Measurements from ENCODE around the gene PROSER2. TPM values are rescaled to one million over a fixed set of nuclear protein-coding genes. Genes with fewer than 3 reads are reported as not detected.

PROSER2 gene
- polyA plus RNA-seq, 2 of the 4 experiments (the other 2 are of a cell fraction) = 10.1 to 14.4 TPM

DNA sequence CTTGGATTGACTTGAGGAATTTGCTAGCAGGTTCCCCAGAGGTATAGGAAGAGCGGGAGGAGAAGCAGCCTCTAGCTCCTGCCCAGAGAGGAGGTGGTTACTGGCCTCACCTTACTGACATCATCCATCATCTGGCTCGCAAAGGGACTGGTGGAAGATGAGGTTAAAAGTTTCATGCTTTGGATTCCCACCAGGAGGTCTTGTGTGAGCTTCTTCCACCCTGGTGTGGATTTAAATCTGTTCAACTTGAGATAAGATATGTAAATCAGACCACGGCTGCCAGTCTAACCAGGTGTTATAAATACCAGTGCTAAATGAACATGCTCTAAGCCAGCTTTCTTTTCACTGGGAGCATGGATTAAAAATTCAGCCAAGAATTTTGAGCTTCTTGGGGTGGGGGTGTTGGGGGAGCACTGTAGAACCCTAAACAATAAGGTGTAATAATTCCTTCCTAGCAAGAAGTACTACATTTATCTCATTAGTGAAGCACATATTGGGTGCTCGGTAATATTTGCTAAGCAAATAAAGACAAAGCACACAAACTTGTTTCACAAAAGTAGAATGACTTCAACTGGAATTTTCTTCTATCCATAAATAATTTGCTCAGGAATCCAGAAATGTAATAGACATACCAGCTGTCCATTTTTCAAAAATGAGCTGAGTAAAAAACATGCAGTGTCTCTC, 7.8 kb downstream of the PROSER2 start:
- ATAC-seq = peak; percentile 57 to 60; a peak in 4 of 6 replicates

DNA sequence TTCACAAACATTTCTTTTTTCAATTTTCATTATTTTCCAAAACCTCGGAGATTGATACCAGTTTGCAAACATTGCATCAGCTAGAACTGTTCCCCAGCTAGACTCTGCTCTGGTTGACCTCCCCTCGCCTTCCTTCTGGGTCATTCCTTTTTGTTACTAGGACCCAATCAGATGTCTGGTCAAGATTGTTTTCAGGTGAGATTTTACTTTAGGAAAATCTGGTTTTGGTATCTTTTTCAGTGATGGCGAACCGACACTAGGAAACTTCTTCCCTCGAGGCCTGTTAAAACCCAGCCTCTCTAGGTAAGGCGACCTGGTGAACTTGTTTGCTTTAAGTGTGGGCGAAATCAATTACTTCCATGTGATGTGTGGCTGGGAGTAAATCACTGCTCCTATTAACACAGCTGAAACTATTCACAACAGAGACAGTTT, 8.4 kb downstream of the PROSER2 start:
- TF ChIP-seq CHD2 (IDR thresholded peaks at IDR 0.05; ENCODE audit: low read length, partially characterized antibody) (no peak), SMC3 (IDR thresholded peaks at IDR 0.05) (no peak), TFCP2L1 (CRISPR knock-in tag; IDR thresholded peaks at IDR 0.05) (no peak), CBX8 (IDR thresholded peaks at IDR 0.05) (no peak), HEYL (CRISPR knock-in tag; IDR thresholded peaks at IDR 0.05) (no peak), PBX3 (IDR thresholded peaks at IDR 0.05) (no peak), CBX2 (IDR thresholded peaks at IDR 0.05; ENCODE audit: borderline replicate concordance, low read depth) (no peak), HDAC2 (IDR thresholded peaks at IDR 0.05) (no peak), MAX (IDR thresholded peaks at IDR 0.05) (no peak), E2F6 (IDR thresholded peaks at IDR 0.05; ENCODE audit: borderline replicate concordance, low read depth) (no peak), POLR2A (IDR thresholded peaks at IDR 0.05; ENCODE audit: low read length) (no peak), EP300 (IDR thresholded peaks at IDR 0.05) (no peak), FOSL2 (IDR thresholded peaks at IDR 0.05) (no peak), FOSL2 (CRISPR knock-in tag; IDR thresholded peaks at IDR 0.05) (no peak), FOXS1 (CRISPR knock-in tag; IDR thresholded peaks at IDR 0.05) (no peak), SREBF2 (IDR thresholded peaks at IDR 0.05) (no peak), RCOR1 (IDR thresholded peaks at IDR 0.05; ENCODE audit: low read depth, low read length) (no peak), RFX5 (IDR thresholded peaks at IDR 0.05) (no peak), ZNF302 (CRISPR knock-in tag; IDR thresholded peaks at IDR 0.05) (no peak), MAZ (IDR thresholded peaks at IDR 0.05; ENCODE audit: borderline replicate concordance, low read depth, low read length) (no peak), ZFP36 (IDR thresholded peaks at IDR 0.05; ENCODE audit: borderline replicate concordance, partially characterized antibody) (no peak)
- FAIRE-seq = no peak
- peak overlapping the region; percentile 2; the same call in 1 of the 3 replicates for H3K4me3 ChIP-seq
- H3K4me2 ChIP-seq = peak overlapping the region; percentile 81
- H3K9me3 ChIP-seq = no peaks in the 10 kb centered on the region
- peak overlapping the region; percentile 69 to 87 for H3K27ac ChIP-seq
- peaks cover 29% of the 10 kb centered on the region for H3K4me1 ChIP-seq
- CTCF ChIA-PET = interaction anchor here (1.3 to 3.5 kb wide), 4 partner anchors 11 to 1268 kb away, joined by 3 to 17 read pairs (median 6); no protein-coding TSS in a partner anchor
- DNase-seq (ENCODE audit: low read depth in 1 of 2, low spot score in 1 of 2) = no peak
- peak in 1 of 2 experiments; percentile 57; a peak in 3 of 6 replicates for ATAC-seq
- WGBS (ENCODE audit: missing lambda C conversion rate) = 19% methylated on average over 7 of the region's 7 CpGs
- POLR2A ChIA-PET = interaction anchor here (0.9 kb wide), 1 partner anchor 9 kb away, joined by 3 read pairs; no protein-coding TSS in a partner anchor

More for the DNA sequence above, 7.8 kb downstream of the PROSER2 start:
- no peak for FAIRE-seq
- Histone ChIP-seq H3K4me2 (peak overlapping the region; percentile 81), H3K27ac (peak overlapping the region; percentile 69 to 87), H3K4me1 (peaks cover 29% of the 10 kb centered on the region), H3K9me3 (no peaks in the 10 kb centered on the region), H3K4me3 (peak overlapping the region; percentile 2; the same call in 1 of the 3 replicates)
- ChIA-PET CTCF (interaction anchor here (0.7 to 3.5 kb wide), 6 partner anchors 11 to 1268 kb away, joined by 3 to 17 read pairs (median 3); no protein-coding TSS in a partner anchor), POLR2A (interaction anchor here (0.9 kb wide), 1 partner anchor 8 kb away, joined by 3 read pairs; no protein-coding TSS in a partner anchor)
- DNase-seq (ENCODE audit: low read depth in 1 of 2, low spot score in 1 of 2) = no peak
- WGBS (ENCODE audit: missing lambda C conversion rate) = 28% methylated on average over 4 of the region's 4 CpGs
- TF ChIP-seq POLR2A (IDR thresholded peaks at IDR 0.05; ENCODE audit: low read length) = no peak
- no peak for TF ChIP-seq JUN (IDR thresholded peaks at IDR 0.05)
- TF ChIP-seq TFCP2L1 (CRISPR knock-in tag; IDR thresholded peaks at IDR 0.05) = no peak
- no peak for TF ChIP-seq SMC3 (IDR thresholded peaks at IDR 0.05)
- TF ChIP-seq TP53 (CRISPR knock-in tag; IDR thresholded peaks at IDR 0.05) = no peak
- TF ChIP-seq ZSCAN20 (CRISPR knock-in tag; IDR thresholded peaks at IDR 0.05) = no peak
- TF ChIP-seq ZNF302 (CRISPR knock-in tag; IDR thresholded peaks at IDR 0.05) = no peak
- no peak for TF ChIP-seq MAFK (IDR thresholded peaks at IDR 0.05; ENCODE audit: partially characterized antibody)
- no peak for TF ChIP-seq MYC (IDR thresholded peaks at IDR 0.05; ENCODE audit: borderline replicate concordance, low read length)
- TF ChIP-seq CEBPB (IDR thresholded peaks at IDR 0.05) = no peak
- TF ChIP-seq SREBF2 (IDR thresholded peaks at IDR 0.05) = no peak
- no peak for TF ChIP-seq FOSL2 (IDR thresholded peaks at IDR 0.05)
- TF ChIP-seq FOSL2 (CRISPR knock-in tag; IDR thresholded peaks at IDR 0.05) = no peak
- no peak for TF ChIP-seq HOXB5 (CRISPR knock-in tag; IDR thresholded peaks at IDR 0.05)
- TF ChIP-seq FOSB (CRISPR knock-in tag; IDR thresholded peaks at IDR 0.05) = no peak
- no peak for TF ChIP-seq EP300 (IDR thresholded peaks at IDR 0.05)
- TF ChIP-seq E2F6 (IDR thresholded peaks at IDR 0.05; ENCODE audit: borderline replicate concordance, low read depth) = no peak
- TF ChIP-seq MAX (IDR thresholded peaks at IDR 0.05) = no peak

All from A549 (cell line).